Endothelial cell of umbilical vein (primary cell): ENCODE data around the gene SLC8A1. TPM values are rescaled to one million over a fixed set of nuclear protein-coding genes. Genes with fewer than 3 reads are reported as not detected.

ENCODE experiments used
- BruUV-seq: library from RNA; stranded (reverse); fragments of 400-500 nt; replicated peaks from 2 replicates; lab custom pipeline; 2021; lab: Mats Ljungman, UMichigan
- CTCF ChIA-PET: fragments of 300-600, 350-600 bp; sonication (Branson Sonifier 250); formaldehyde crosslinking; loops from one replicate; lab custom pipeline; 2021; ENCODE audit warnings: antibody characterized with exemption, inconsistent platforms; lab: Charles Lee
- POLR2A ChIA-PET: fragments of 300-600, 350-600 bp; sonication (Branson Sonifier 250); formaldehyde crosslinking; loops from one replicate; lab custom pipeline; 2021; ENCODE audit warnings: antibody characterized with exemption, inconsistent platforms; lab: Charles Lee
- DNase-seq: peaks from one replicate; pipeline ENCODE4 v3.0.0-alpha.2; 2011; ENCODE audit warnings: low read depth, low spot score
- FAIRE-seq: peaks from 2 replicates; lab custom pipeline; 2011; peaks lifted over from hg19 to GRCh38; lab: Jason Lieb, UNC
- H2AFZ ChIP-seq: 2 replicates; pipeline ENCODE4 v1.6.0; 2012; ENCODE audit warnings: low read depth, low read length, control low read depth, inconsistent platforms
- H3K27ac ChIP-seq: 2 replicates; pipeline ENCODE4 v1.5.1; 2011; ENCODE audit warnings: low read depth, mild to moderate bottlenecking, control low read depth, low read length, moderate library complexity; ENCODE audit not compliant: insufficient read depth
- H3K27me3 ChIP-seq, 2 experiments: 2 replicates each; pipeline versions ENCODE4 v1.6.0 to v1.6.1; 2011; ENCODE audit warnings: low read length in 2 of 2, mixed read lengths in 1 of 2; ENCODE audit not compliant: control insufficient read depth in 2 of 2, insufficient read depth in 2 of 2
- H3K36me3 ChIP-seq, 2 experiments: 2 replicates in 1 of 2; 3 replicates in 1 of 2; pipeline ENCODE4 v1.5.1; 2011; ENCODE audit warnings: low read length in 2 of 2, mild to moderate bottlenecking in 1 of 2, moderate library complexity in 1 of 2; ENCODE audit not compliant: control insufficient read depth in 2 of 2, insufficient read depth in 2 of 2; ENCODE audit errors: extremely low read depth in 1 of 2
- H3K4me1 ChIP-seq: 3 replicates; pipeline ENCODE4 v1.5.1; 2011; ENCODE audit warnings: mild to moderate bottlenecking, low read length; ENCODE audit not compliant: control insufficient read depth, insufficient read depth; ENCODE audit errors: extremely low read depth
- H3K4me2 ChIP-seq: 2 replicates; pipeline ENCODE4 v1.6.1; 2011; ENCODE audit warnings: low read length, control low read depth, mixed read lengths; ENCODE audit not compliant: insufficient read depth
- H3K4me3 ChIP-seq, 3 experiments: fragments of 200-600 bp in 1 of 3; sonication (generic), shearing (Covaris generic) in 1 of 3; replicated peaks in 1 of 3; 2 replicates each; pipeline ENCODE4 v1.5.1; 2011 to 2016; ENCODE audit warnings: control low read depth in 3 of 3, low read length in 3 of 3, mild to moderate bottlenecking in 2 of 3, inconsistent platforms in 1 of 3, low read depth in 1 of 3, moderate library complexity in 1 of 3; ENCODE audit not compliant: insufficient read depth in 1 of 3
- H3K79me2 ChIP-seq: 2 replicates; pipeline ENCODE4 v1.6.0; 2012; ENCODE audit warnings: low read length, inconsistent platforms; ENCODE audit not compliant: control insufficient read depth, insufficient read depth
- H3K9ac ChIP-seq: replicated peaks from 2 replicates; pipeline ENCODE3; 2011; ENCODE audit warnings: low read length, control low read depth; ENCODE audit not compliant: insufficient read depth; ENCODE audit errors: extremely low read depth
- H3K9me1 ChIP-seq: replicated peaks from 3 replicates; pipeline ENCODE4 v1.6.0; 2011; ENCODE audit warnings: mild to moderate bottlenecking, low read length; ENCODE audit not compliant: control insufficient read depth, insufficient read depth; ENCODE audit errors: extremely low read depth
- H3K9me3 ChIP-seq: replicated peaks from 2 replicates; pipeline ENCODE4 v1.5.1; 2012; ENCODE audit warnings: low read length, inconsistent platforms; ENCODE audit not compliant: control insufficient read depth, insufficient read depth
- H4K20me1 ChIP-seq: replicated peaks from 2 replicates; pipeline ENCODE3; 2011; ENCODE audit warnings: mild to moderate bottlenecking, low read length; ENCODE audit not compliant: control insufficient read depth, insufficient read depth; ENCODE audit errors: extremely low read depth
- CTCF ChIP-seq, 2 donors: IDR thresholded peaks; 1 replicate in 1 of 2; 2 replicates in 1 of 2; pipeline ENCODE4 v1.5.1; 2011; ENCODE audit warnings: low read length in 2 of 2, mild to moderate bottlenecking in 2 of 2, moderate library complexity in 2 of 2, control low read depth in 1 of 2, inconsistent platforms in 1 of 2, low read depth in 1 of 2; ENCODE audit not compliant: insufficient read depth in 1 of 2; ENCODE audit errors: extremely low read depth in 1 of 2
- EZH2 ChIP-seq: IDR thresholded peaks from 2 replicates; pipeline ENCODE4 v1.6.1; 2012; ENCODE audit warnings: borderline replicate concordance, low read depth, mild to moderate bottlenecking, moderate library complexity, low read length, inconsistent platforms; ENCODE audit not compliant: severe bottlenecking
- FOS ChIP-seq: IDR thresholded peaks from 2 replicates; pipeline ENCODE4 v1.6.1; 2011; ENCODE audit warnings: mild to moderate bottlenecking, low read length, moderate library complexity, borderline replicate concordance; ENCODE audit not compliant: insufficient read depth
- GATA2 ChIP-seq: IDR thresholded peaks from 2 replicates; pipeline ENCODE4 v1.7.0; 2011; ENCODE audit warnings: low read depth, mild to moderate bottlenecking, moderate library complexity, mixed read lengths, low read length; ENCODE audit not compliant: insufficient read length, insufficient read depth
- JUN ChIP-seq: IDR thresholded peaks from 2 replicates; pipeline ENCODE4 v1.6.1; 2011; ENCODE audit warnings: borderline replicate concordance, low read depth; ENCODE audit not compliant: insufficient read length, insufficient read depth
- MYC ChIP-seq: IDR thresholded peaks from one replicate; pipeline ENCODE4 v1.6.1; 2011; ENCODE audit warnings: mild to moderate bottlenecking, low read depth, low read length
- POLR2A ChIP-seq: IDR thresholded peaks from 2 replicates; pipeline ENCODE4 v1.6.1; 2012; ENCODE audit warnings: low read depth, mild to moderate bottlenecking, control low read depth, low read length
- POLR2AphosphoS5 ChIP-seq: IDR thresholded peaks from 2 replicates; pipeline ENCODE4 v1.6.1; 2012; ENCODE audit warnings: low read depth, mild to moderate bottlenecking, control low read depth, low read length, moderate library complexity; ENCODE audit not compliant: insufficient read depth
- dilution Hi-C: fragments of 300-500 bp; cut with MboI; formaldehyde crosslinking; loops from one replicate; pipeline ENCODE4 v1.15.0; 2019; ENCODE audit warnings: low sequenced_read_pairs; ENCODE audit not compliant: extremely low pct_ligation_motif_present
- intact Hi-C: fragments of 100-400 bp; cut with micrococcal nuclease; formaldehyde crosslinking; loops from one replicate; pipeline ENCODE4 v1.10.0; 2022
- polyA plus RNA-seq, 4 experiments: library from polyadenylated mRNA; depleted of rRNA in 3 of 4; stranded (reverse) in 3 of 4; unstranded in 1 of 4; fragments of >200 nt; gene quantifications; 2 replicates each; pipeline versions ENCODE4 v1.2.1 to v1.2.3, GENCODE V29; 2011 to 2012; ENCODE audit warnings: missing spikeins in 1 of 4
- total RNA-seq: library from RNA; stranded (reverse); gene quantifications from 2 replicates; pipeline ENCODE4 v1.2.3, GENCODE V29; 2021
- TF ChIP-seq, protein P1 (sequence below): IDR thresholded peaks from 2 replicates; pipeline ENCODE4 v1.6.1; 2011; ENCODE audit not compliant: insufficient read depth, insufficient read length

The SLC8A1 gene
- total and polyA plus RNA-seq, 2 donors (not counting 3 experiments of a cell fraction or from before 2014, with no cell fraction given), result 0.19 to 1.8 TPM

- H3K27ac ChIP-seq, result no peak overlapping the region
- no peak for DNase-seq
- no peaks in the 10 kb centered on the region for H3K36me3 ChIP-seq
- ChIA-PET POLR2A (no interaction called here), CTCF (no interaction called here)
- no peaks in the 10 kb centered on the region for H3K4me1 ChIP-seq
- no TSS peak for BruUV-seq
- H2AFZ ChIP-seq, result no peak overlapping the region
- intact Hi-C loops (no loop called here), dilution Hi-C loops (no loop called here)
- no peaks in the 10 kb centered on the region for H3K27me3 ChIP-seq
- TF ChIP-seq MYC (no peak), POLR2A (no peak), POLR2AphosphoS5 (no peak), EZH2 (no peak), FOS (no peak), CTCF (IDR thresholded peaks at IDR 0.05; ENCODE audit: extremely low read depth in 1 of 2, insufficient read depth in 1 of 2, low read depth in 1 of 2, low read length in 2 of 2) (no peak), GATA2 (no peak), JUN (no peak)
- TF ChIP-seq, protein P1, sequence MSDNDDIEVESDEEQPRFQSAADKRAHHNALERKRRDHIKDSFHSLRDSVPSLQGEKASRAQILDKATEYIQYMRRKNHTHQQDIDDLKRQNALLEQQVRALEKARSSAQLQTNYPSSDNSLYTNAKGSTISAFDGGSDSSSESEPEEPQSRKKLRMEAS, result no peak
- H3K79me2 ChIP-seq, result no peaks in the 10 kb centered on the region
- no peaks in the 10 kb centered on the region for H3K9me3 ChIP-seq
- no peaks in the 10 kb centered on the region for H4K20me1 ChIP-seq
- no peak overlapping the region for H3K4me3 ChIP-seq
- H3K9me1 ChIP-seq, result no peaks in the 10 kb centered on the region
- H3K4me2 ChIP-seq, result no peak overlapping the region
- no peak overlapping the region for H3K9ac ChIP-seq
- no peak for FAIRE-seq
Measured at GRCh38 chr2:40286721-40287120, 165.2 kb downstream of the SLC8A1 start.
